GM18907 (cell line): ENCODE data around the gene FOXM1.
A peak's percentile ranks its signal among the peaks of the same experiment; 100 is the strongest.
"Not testable (repeated sequence)": the region's sequence is repeated elsewhere in the genome, so short reads cannot be mapped to it uniquely, and the experiment has no call there.

Experiments used
- ATAC-seq: cut with Tn5 transposase; IDR thresholded peaks from one replicate; pipeline ENCODE4 v1.9.1; 2021; ENCODE audit warnings: mild to moderate bottlenecking, moderate library complexity; ENCODE audit not compliant: unreplicated experiment

The FOXM1 gene

DNA sequence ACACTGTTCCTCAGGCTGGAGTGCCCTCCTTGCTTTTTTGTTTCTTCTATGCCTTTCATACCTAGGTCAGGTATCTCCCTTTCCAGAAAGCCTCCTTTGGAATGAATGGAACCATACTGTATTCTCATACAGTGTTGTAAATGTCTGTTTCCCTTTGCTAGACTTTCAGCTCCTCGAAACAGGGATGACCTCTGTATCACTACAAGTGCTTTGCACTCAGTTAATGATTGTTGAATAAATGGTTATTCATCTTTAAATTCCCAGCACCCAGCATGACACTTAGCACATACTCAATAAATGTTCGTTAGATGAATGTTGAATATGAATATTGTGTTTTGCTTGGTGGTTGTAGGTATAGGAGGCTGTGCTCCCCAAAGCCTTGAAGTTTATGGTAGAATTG, 7.8 kb upstream of the FOXM1 start:
- ATAC-seq, result no peak

- no peak for ATAC-seq
These were observed 2.9 kb upstream of the FOXM1 start for GRCh38 chr12:2879853-2880252.

GRCh38 chr12:2877953-2878732, 1.2 kb upstream of the FOXM1 start:
- ATAC-seq, result no peak

DNA sequence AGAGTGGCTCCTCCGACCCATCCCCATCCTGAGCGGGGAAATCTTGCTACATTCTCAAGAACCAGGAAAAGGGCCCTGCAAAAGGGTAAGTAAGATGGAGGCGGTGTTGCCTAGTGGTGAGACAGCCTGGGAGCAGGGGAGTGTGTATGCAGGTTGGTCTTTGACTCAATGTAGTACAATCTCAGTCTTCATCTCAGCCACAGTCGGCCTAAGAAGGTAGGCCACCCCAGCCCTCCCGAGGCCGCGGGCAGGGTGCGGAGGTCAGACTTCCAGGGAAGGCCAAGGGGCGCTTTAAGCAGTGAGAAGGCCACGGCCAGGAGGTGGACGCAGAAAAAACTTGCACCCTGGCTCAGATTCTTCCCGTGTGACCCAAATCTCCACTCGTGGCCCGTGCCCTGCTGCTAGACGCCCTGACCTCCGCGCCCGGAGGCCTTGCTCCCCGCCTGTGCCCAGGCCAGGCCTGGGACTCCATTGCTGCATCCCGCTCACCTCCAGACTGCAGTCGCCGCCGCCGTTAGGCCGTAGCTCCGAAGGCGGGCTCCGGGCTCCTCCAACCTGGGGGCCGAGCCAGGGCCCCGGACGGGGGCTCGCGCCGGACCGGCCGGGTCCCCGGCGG, 435 bp downstream of the FOXM1 start:
- peak; percentile 35 for ATAC-seq

- ATAC-seq, result not testable (repeated sequence)
These were observed 7.9 kb downstream of the FOXM1 start for GRCh38 chr12:2868986-2869632.

DNA sequence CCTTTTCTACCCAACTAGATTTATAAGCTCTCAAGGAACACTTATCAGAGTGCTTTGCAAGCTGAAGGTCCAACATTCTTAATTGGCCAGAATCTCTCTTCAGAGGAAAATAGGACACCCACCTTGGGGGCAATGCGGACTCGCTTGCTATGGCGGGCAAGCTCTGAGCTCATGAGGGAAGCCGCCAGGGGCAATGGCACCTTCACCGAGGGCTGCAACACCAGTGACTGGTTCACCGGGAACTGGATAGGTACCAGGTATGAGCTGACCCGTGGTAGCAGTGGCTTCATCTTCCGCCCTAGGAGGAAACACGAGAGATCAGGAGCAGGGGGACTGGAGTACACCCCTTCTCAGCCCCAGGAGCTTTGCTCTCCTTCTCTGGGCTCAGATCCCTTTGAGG, 12.8 kb downstream of the FOXM1 start:
- ATAC-seq, result no peak

DNA sequence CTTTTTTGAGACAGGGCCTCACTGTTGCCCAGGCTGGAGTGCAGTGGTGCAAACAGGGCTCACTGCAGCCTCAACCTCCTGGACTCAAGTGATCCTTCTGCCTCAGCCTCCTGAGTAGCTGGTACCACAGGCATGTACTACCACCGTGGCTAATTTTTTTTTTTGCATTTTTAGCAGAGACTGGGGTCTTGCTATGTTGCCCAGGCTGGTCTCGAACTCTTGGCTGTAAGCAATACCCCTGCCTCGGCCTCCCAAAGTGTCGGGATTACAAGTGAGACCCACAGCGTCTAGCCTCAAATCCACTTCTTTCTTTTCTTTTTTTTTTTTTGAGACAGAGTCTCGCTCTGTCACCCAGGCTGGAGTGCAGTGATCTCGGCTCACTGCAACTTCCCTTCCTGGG, 13.6 kb downstream of the FOXM1 start:
- ATAC-seq, result not testable (repeated sequence)

DNA sequence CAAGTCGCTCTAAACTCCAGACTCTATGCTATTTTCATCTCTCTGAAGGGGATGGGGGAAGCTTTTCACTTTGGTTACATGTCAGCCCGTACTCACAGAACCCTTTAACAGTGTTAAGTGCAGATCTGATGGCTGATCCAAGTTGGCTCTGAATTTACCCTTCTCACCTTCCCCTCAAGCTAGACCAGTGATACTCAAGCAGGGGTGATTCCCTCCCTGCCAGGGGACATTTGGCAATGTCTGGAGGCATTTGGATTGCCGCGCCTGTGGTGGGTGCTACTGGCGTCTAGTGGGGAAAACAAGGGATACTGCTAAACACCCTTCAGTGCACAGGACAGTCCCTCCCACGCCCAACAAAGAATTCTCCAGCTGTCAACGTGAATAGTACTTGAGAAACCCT, 14.1 kb downstream of the FOXM1 start:
- ATAC-seq, result no peak

DNA sequence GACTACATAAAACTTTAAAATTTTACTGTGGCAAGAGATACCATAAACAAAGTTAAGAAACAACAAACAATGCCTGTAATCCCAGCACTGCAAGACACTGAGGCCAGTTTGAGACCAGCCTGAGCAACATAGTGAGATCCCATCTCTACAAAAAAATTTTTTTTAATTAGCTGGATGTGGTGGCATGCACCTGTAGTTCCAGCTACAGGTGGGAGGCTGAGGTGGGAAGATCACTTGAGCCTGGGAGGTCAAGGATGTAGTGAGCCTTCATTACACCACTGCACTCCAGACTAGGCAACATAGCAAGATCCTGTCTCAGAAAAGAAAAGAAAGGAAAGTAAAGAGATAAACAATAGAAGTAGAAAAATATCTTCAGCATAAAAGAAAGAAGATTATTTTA, 16.8 kb downstream of the FOXM1 start:
- no peak for ATAC-seq

DNA sequence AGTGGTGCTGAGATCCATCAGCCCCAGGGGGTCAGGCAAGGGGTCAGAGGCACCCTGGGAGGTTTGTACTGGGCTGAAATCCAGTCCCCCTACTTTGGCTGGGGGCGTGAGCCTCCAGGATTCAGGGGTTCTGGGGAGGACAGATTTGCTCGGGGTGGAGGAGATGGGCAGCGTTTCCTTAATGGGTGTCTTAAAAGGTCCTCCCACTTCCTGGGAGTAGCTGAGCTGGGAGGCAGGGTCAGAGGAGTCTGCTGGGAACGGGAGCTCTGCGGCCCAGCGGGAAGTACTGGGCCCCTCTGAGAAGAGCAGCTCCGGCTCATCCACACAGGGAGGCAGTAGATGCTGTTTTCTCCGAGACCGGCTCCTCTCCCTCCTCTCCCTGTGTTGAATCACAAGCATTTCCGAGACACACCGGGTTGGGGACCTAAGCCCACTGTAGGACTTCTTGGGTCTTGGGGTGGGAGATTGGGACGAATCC, 18.0 kb downstream of the FOXM1 start:
- ATAC-seq, result no peak

DNA sequence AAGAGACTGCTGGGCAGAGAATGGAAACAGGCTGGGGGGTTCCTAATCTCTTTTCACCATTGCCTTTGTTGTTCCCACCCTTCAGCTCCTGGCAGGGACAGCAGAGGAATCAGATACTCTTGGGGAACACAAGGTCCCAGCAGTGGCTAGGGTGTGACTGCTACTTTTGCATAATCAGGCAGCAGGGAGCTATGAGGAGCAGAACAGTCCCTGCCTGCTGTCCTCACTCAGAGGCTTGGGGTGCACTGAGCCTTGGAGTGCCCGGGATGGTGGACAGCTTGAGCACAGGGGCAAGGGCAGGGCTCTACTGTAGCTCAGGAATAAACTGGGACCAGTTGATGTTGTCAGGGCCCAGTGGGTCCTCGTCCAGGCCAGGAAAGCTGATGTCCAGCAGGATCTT, 18.6 kb downstream of the FOXM1 start:
- ATAC-seq, result no peak

DNA sequence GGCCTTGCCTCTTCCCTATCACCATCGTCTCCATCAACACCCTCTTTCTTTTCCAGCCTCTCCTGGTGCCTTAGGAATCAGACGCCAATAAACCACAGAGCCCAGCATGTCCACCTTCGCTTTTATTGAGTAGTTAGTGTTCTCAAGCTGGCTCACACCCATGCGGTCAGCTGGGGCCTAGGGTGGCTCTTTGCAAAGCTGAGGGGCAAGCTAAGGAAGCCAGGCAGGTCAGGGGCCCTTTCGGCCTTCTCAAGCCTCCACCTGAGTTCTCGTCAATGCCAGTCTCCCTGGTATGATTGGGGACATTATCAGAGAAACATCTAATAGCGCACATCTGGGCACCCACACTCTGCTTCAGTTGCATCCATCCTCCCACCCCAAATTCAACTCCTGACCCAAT, 19.4 kb downstream of the FOXM1 start:
- no peak for ATAC-seq

DNA sequence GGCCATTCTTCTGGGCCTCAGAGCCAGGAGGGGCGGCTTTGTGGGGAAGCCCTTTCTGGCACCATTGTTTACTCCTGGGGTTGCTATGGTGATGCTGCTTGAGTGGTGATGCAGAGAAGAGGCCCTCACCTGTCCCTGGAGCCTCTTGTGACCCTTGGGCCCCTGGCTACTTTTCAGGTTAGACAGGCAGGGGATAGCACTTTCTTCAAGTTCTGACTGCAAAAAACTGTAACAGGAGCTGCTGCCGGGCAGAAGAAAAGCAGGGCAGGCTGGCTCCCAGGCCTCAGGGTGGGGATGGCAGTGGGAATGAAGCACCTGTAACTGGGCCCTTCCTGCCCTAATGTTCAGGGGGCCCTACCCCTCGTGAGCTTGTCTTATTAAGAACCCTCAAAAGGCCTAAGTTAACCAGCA, 19.9 kb downstream of the FOXM1 start, which contains the start of gene TEX52:
Gene TEX52, minus strand, starts transcription at position 19 of the 411 bp plus-strand sequence. Its CDS starts 13 bp downstream, at position 6.
- no peak for ATAC-seq

GRCh38 chr12:2856051-2856450, 20.9 kb downstream of the FOXM1 start:
- no peak for ATAC-seq

DNA sequence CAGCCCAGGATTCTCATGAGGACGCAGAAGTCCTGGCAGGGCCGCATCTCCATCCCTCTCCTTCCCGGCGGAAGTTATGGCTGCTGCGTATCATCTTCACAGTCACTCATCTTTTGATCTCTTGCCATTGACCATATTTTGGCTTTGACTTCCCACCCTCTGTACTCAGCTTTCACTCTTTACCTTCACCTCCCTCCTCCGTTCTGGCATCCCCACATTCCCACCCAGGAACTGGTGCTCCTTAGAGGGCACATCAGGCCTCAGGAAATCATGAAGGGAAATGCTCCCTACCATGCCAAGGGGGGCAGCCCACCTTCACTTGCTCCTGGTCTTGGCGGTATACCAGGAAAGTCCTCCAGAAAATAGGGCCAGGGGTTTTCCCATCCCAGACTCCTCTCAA, 21.4 kb downstream of the FOXM1 start:
- ATAC-seq, result no peak

DNA sequence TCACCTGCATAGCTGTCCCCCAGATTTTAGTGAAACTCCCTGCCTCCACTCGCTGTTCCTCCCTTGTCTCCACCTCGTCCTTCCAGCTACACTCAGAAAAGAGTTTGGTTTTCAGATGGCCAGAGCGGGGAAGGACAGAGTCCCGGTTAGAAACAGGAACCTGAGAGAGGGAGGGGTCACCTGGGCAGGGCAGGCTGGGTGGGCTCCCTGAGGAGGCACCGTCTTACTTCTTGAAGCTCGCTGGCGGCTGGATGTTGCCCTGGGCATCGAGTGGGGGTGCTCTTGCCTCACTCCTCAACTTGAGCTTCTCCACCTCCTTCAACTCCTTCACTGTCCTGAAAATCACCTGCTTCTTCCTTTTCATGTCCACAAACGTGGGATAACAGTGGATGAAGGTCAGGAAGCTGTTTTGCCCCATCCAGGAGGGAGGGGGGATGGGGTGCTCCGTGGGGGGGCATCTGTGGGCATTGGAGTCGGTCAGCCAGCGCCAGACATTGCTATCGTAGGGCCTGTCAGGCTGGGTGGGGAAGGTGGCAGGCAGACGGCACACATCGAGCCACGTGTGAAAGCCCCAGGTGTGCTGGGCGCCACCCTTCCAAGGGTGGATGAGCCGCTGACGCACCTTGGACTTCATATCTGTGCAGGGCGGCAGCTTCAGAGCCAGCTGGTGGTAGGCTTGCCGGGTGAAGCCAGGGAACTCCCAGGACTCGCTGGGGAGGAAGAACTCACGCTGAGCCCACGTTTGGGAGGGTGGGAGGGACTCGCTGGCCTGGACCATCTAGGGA, 22.1 kb downstream of the FOXM1 start:
- ATAC-seq, result no peak

GRCh38 chr12:2853626-2854025, 23.3 kb downstream of the FOXM1 start:
- ATAC-seq, result no peak

DNA sequence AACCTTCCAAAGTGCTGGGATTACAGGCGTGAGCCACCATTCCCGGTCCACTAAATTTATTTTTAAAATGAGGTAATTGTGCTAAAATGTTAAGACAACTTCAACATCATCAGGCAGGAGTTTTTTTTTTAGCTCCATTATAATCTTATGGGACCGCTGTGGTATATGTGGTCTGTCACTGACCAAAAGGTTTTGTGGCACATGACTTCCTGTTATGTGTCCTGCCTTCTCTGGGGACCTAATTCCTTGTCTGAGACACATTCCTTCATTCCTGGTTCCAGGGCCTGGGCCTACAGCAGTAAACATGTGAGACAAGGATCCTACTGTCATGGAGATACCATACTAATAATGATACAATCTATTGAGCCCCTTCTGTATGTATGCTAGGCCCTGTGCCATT, 25.0 kb downstream of the FOXM1 start:
- ATAC-seq, result no peak

DNA sequence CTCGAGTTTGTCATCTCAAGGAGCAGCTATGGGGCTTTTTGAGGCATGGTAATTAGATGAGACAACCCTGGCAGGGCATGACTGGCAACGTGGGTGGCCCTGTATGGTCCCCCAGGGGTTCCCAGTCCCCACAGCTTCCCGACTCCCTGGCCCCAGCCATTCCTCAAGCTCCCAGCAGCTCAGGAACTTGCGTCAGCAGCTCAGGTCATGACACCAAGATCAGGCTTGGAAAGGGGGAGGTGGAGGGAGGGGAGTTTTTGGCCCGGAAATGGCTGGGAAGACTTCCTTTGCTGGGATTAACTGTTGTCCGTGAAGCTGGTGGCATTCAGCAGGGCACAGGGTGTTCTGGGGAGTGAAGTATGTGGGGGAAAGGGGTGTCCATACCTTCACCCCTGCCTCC, 31.7 kb downstream of the FOXM1 start:
- no peak for ATAC-seq

DNA sequence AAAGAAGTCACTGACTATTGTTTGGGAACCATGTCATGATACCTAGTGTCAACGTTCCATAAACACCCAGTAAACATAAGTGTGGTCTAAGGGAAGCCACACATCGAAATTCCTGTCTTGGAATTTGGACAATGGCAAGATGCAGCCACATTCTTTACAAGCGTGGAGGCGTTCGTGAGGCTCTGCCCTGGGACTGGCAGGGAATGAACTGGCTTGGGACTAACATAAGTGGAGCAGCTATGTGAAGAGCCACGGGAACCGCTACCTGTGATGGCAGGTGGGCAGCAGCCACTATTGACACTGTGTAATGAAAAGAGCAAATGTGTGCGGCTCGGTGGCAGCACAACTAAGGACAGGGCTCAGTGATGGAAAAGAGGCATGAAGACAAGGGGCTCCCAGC, 32.2 kb downstream of the FOXM1 start:
- no peak for ATAC-seq

DNA sequence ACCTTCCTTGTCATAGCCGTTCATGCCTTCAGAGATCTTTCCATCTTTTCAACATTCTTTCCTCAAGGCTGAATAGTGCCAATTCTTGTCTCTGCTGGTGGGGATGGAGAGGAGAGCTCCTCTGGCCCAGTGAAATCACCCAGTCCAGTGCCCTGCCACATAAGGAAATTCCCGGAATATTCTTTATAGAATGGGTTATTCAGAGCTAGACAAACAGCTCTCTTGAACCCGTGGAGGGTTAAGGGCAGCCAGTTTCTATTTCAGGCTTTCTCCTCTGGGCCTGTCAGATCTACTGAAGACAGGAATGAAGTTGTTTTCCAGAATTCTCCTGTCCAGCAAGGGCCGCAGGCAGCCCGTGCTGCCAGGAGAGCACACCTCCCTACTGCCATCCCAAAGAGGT, 34.0 kb downstream of the FOXM1 start:
- no peak for ATAC-seq
